HFFc6 (cell line): Measurements from ENCODE around the gene NR1I3. TPM values are rescaled to one million over a fixed set of nuclear protein-coding genes. Genes with fewer than 3 reads are reported as not detected.

Experiments
- DNase-seq: peaks from one replicate; pipeline ENCODE4 v3.0.0-alpha.2; 2018
- H3K27ac Mint-ChIP-seq: 2 replicates; pipeline ENCODE4 v1.8.0; 2020; ENCODE audit warnings: mild to moderate bottlenecking, mixed read lengths
- H3K27me3 Mint-ChIP-seq: 2 replicates; pipeline ENCODE4 v1.8.0; 2021; ENCODE audit warnings: mild to moderate bottlenecking, moderate library complexity, mixed read lengths; ENCODE audit not compliant: insufficient read depth
- H3K36me3 Mint-ChIP-seq: 2 replicates; pipeline ENCODE4 v1.8.0; 2021; ENCODE audit warnings: low read depth, mixed read lengths
- H3K4me1 Mint-ChIP-seq: 2 replicates; pipeline ENCODE4 v1.8.0; 2020; ENCODE audit warnings: low read depth, mixed read lengths
- H3K4me3 Mint-ChIP-seq: 2 replicates; pipeline ENCODE4 v1.8.0; 2020; ENCODE audit warnings: mild to moderate bottlenecking, moderate library complexity, mixed read lengths
- H3K9me3 Mint-ChIP-seq: 2 replicates; pipeline ENCODE4 v1.8.0; 2020; ENCODE audit warnings: mild to moderate bottlenecking, mixed read lengths
- CTCF ChIP-seq: fragments of 200-600 bp; sonication (generic); IDR thresholded peaks from 2 replicates; pipeline ENCODE4 v1.5.0; 2021; ENCODE audit warnings: antibody characterized with exemption, mild to moderate bottlenecking
- total RNA-seq, 6 experiments: library from RNA; stranded (reverse); fragmentation: NEBNext Ultra II Directional; extraction: Animal tissue kit (Norgen Biotek cat#: 25700); gene quantifications; 2 replicates in 1 of 6; 3 replicates in 5 of 6; pipeline ENCODE4 v1.2.3, GENCODE V29; 2021

Gene NR1I3
- total RNA-seq, 6 experiments from 2014 or later, result not detected

GRCh38 chr1:161235957-161236775 is 1.8 kb downstream of the NR1I3 start:
- no peak for TF ChIP-seq CTCF
- H3K4me1 Mint-ChIP-seq, result peaks cover 6% of the 10 kb centered on the region; the same call in 1 of the 2 replicates
- no peaks in the 10 kb centered on the region for H3K9me3 Mint-ChIP-seq
- no peak overlapping the region for H3K27ac Mint-ChIP-seq
- no peaks in the 10 kb centered on the region for H3K36me3 Mint-ChIP-seq
- no peak for DNase-seq
- H3K4me3 Mint-ChIP-seq, result no peak overlapping the region
- H3K27me3 Mint-ChIP-seq, result peaks cover 24% of the 10 kb centered on the region

- Mint-ChIP-seq H3K9me3 (no peaks in the 10 kb centered on the region), H3K27ac (no peak overlapping the region), H3K4me3 (no peak overlapping the region), H3K4me1 (peaks cover 7% of the 10 kb centered on the region), H3K36me3 (peaks cover 5% of the 10 kb centered on the region; the same call in 1 of the 2 replicates), H3K27me3 (peaks cover 12% of the 10 kb centered on the region)
- DNase-seq, result no peak
- TF ChIP-seq CTCF, result no peak
Observed at GRCh38 chr1:161233102-161233501, 4.9 kb downstream of the NR1I3 start.

GRCh38 chr1:161230762-161231161 is 7.2 kb downstream of the NR1I3 start:
- no peak overlapping the region for H3K27ac Mint-ChIP-seq
- DNase-seq, result no peak
- H3K36me3 Mint-ChIP-seq, result peaks cover 5% of the 10 kb centered on the region; the same call in 1 of the 2 replicates
- H3K4me3 Mint-ChIP-seq, result no peak overlapping the region
- peaks cover 3% of the 10 kb centered on the region for H3K27me3 Mint-ChIP-seq
- peaks cover 23% of the 10 kb centered on the region for H3K4me1 Mint-ChIP-seq
- H3K9me3 Mint-ChIP-seq, result no peaks in the 10 kb centered on the region
- no peak for TF ChIP-seq CTCF

- Mint-ChIP-seq H3K36me3 (peaks cover 5% of the 10 kb centered on the region; the same call in 1 of the 2 replicates), H3K9me3 (no peaks in the 10 kb centered on the region), H3K4me1 (peaks cover 29% of the 10 kb centered on the region), H3K27ac (no peak overlapping the region), H3K4me3 (no peak overlapping the region), H3K27me3 (peaks cover 3% of the 10 kb centered on the region)
- no peak for DNase-seq
- TF ChIP-seq CTCF, result peak; percentile 51
Observed at GRCh38 chr1:161229896-161230295, 8.1 kb downstream of the NR1I3 start.

- no peaks in the 10 kb centered on the region; the same call in none of the 2 replicates for H3K27me3 Mint-ChIP-seq
- peaks cover 5% of the 10 kb centered on the region; the same call in 1 of the 2 replicates for H3K36me3 Mint-ChIP-seq
- H3K4me3 Mint-ChIP-seq, result no peak overlapping the region
- H3K27ac Mint-ChIP-seq, result peak overlapping the region; percentile 52
- peaks cover 29% of the 10 kb centered on the region for H3K4me1 Mint-ChIP-seq
- no peaks in the 10 kb centered on the region for H3K9me3 Mint-ChIP-seq
- no peak for DNase-seq
- no peak for TF ChIP-seq CTCF
Observed at GRCh38 chr1:161228032-161228431, 10.0 kb downstream of the NR1I3 start.
